Suprapubic skin (tissue), 3 donors: ENCODE results near the gene SPOCK3.

Experiments used
- CTCF ChIP-seq, 2 donors: fragments of 200-600 bp in 1 of 2; fragments of 450-650 bp in 1 of 2; sonication (generic) in 1 of 2; IDR thresholded peaks; one replicate each; pipeline ENCODE4 v1.5.1; 2016 to 2019; ENCODE audit warnings: antibody characterized with exemption in 2 of 2, mild to moderate bottlenecking in 1 of 2, moderate library complexity in 1 of 2
- POLR2A ChIP-seq, 2 donors: fragments of 450-650 bp; IDR thresholded peaks; one replicate each; pipeline ENCODE4 v1.6.1; 2017; ENCODE audit warnings: antibody characterized with exemption in 2 of 2, mild to moderate bottlenecking in 2 of 2, moderate library complexity in 2 of 2

- TF ChIP-seq POLR2A (IDR thresholded peaks at IDR 0.05) (no peak), CTCF (IDR thresholded peaks at IDR 0.05) (no peak)
Measured at GRCh38 chr4:166733686-166734085, 500.6 kb downstream of the SPOCK3 start.
